GM19324 (cell line): ENCODE results near the gene YWHAG.
"Not testable (repeated sequence)": the region's sequence is repeated elsewhere in the genome, so short reads cannot be mapped to it uniquely, and the experiment has no call there.

Experiments
- ATAC-seq: cut with Tn5 transposase; IDR thresholded peaks from one replicate; pipeline ENCODE4 v1.9.1; 2021; ENCODE audit warnings: mild to moderate bottlenecking, moderate library complexity; ENCODE audit not compliant: unreplicated experiment, low FRiP score

YWHAG gene

GRCh38 chr7:76327610-76328009, 31.2 kb downstream of the YWHAG start:
- no peak for ATAC-seq

- no peak for ATAC-seq
Measured at GRCh38 chr7:76326646-76327233, 32.1 kb downstream of the YWHAG start.

DNA sequence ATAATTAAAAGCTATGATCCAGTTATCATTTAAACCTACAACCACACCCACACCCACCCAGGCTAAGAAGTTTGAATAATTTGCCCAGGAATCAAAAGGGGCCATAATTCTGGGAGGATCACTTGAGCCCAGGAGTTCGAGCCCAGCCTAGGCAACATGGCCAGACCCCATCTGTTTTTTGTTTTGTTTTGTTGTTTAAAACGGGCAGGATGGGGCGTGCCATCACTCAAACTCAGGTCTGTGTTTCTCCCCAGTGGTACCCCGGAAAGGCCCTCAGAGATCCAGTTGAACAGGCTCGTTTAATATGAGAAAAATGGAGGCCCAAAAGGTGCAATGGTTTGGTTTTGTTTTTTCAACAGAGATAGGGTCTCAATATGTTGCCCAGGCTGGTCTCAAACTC, 33.0 kb downstream of the YWHAG start:
- no peak for ATAC-seq

DNA sequence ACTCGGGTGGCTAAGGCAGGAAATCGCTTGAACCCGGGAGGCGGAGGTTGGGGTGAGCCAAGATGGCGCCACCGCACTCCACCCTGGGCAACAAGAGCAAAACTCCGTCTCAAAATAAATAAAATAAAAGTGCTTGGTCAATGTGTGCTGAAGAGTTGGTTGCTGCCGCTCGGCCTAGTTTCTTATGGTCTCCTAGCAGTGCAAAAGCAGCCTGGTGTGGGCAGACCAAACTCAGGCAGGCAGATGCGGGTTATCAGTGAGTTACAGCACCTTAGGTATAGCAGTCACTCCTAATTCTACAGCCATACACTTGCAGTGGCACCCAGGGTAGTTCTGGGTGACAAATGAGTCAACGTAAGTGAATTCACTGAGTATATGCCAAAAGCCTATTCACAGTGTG, 33.7 kb downstream of the YWHAG start:
- ATAC-seq = no peak

DNA sequence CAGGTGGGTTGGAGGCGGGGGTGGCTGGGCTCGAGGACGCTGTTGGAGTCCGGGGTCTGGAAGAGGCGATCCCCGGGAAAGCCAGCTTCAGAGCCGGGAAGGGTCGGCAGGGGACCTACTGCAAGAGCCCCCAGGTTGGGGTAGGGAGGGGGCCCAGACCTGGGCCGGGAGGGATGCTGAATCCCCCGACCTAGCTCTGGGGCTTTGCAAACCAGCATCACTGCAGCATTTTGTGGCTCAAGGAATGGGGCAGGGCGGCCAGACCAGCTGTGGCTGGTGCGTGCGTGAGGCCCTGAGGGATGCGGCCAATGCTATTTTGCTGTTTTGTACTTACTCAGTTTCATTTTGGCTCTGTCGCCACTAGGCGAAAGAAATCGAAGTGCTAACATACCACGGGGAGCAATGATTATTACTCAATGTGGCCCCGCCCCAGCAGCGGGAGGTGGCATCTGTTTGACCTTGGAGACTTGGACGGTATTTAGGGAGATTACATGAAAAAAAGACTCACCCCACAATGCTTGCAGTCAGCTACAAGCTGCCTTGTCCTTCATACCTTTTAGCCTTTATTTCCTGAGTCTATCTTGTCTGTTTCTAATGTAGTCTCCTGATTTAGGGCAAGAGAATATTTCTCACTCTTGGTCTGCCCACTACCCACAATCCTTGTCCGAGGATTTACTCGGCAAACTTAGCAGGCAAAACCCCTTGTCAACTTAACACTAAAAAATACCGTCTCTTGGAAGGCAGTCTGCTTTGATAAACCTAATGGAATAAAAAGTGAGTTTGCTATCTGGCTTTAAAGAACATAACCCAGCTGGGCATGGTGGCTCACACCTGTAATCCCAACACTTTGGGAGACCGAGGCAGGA, 40.1 kb downstream of the YWHAG start:
- peak; percentile 37 for ATAC-seq

- ATAC-seq = peak; percentile 96
Measured at GRCh38 chr7:76317782-76318487, 40.9 kb downstream of the YWHAG start.

GRCh38 chr7:76316984-76317781, 41.6 kb downstream of the YWHAG start:
- no peak for ATAC-seq

- ATAC-seq = no peak
Measured at GRCh38 chr7:76315364-76315763, 43.4 kb downstream of the YWHAG start.

DNA sequence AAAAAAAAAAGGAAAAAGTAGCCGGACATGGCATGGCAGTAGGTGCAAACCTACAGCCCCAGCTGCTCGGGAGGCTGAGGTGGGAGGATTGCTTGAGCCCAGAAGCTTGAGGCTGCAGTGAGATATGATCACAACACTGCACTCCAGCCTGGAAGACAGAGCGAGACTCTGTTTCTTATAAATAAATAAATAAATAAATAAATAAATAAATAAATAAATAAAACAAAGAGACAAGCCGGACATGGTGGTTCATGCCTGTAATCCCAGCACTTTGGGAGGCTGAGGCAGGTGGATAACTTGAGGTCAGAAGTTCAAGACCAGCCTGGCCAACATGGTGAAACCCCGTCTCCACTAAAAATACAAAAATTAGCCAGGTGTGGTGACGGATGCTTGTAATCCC, 44.1 kb downstream of the YWHAG start:
- ATAC-seq = not testable (repeated sequence)

DNA sequence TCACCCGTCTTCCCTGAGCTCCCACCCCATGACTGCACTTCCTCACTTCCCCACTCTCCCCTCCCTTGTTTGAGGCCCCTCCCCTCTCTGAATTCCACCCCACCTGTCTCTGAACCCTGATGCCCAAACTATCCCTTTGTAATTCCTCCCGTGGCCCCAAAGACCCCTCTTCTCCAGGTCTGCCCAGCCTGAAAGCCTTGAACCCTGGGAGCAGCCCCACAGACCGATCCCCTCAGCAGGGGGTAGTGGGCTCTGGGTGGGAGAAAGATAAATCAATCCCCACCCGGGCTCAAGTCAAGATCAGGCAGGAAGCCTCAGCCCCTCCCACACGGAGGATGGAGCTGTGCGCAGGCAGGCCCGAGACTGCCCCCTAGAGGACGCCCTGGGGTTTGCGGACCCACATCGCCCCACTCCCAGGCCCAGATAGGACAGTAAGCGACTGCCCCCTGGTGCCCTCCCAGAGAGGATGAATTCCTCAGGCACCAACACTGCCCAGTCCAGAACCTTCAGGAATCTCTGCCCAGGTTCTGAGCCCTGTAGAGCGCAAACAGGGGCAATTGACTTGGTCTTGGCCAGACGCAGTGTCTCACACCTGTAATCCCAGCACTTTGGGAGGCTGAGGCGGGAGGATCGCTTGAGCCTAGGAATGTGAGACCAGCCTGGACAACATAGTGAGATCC, 44.6 kb downstream of the YWHAG start:
- peak; percentile 31 for ATAC-seq

DNA sequence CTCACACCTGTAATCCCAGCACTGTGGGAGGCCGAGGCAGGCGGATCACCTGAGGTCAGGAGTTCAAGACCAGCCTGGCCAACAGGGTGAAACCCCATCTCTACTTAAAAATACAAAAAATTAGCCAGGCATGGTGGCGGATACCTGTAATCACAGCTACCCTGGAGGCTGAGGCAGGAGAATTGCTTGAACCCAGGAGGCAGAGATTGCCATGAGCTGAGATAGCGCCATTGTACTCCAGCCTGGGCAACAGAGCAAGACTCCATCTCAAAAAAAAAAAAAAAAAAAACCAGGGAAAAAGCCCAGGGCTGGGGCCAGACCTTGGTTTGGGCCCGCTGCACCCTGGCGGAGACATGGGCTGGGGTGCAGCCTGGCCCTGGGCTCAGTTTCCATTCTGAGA, 47.0 kb downstream of the YWHAG start:
- ATAC-seq = not testable (repeated sequence)

DNA sequence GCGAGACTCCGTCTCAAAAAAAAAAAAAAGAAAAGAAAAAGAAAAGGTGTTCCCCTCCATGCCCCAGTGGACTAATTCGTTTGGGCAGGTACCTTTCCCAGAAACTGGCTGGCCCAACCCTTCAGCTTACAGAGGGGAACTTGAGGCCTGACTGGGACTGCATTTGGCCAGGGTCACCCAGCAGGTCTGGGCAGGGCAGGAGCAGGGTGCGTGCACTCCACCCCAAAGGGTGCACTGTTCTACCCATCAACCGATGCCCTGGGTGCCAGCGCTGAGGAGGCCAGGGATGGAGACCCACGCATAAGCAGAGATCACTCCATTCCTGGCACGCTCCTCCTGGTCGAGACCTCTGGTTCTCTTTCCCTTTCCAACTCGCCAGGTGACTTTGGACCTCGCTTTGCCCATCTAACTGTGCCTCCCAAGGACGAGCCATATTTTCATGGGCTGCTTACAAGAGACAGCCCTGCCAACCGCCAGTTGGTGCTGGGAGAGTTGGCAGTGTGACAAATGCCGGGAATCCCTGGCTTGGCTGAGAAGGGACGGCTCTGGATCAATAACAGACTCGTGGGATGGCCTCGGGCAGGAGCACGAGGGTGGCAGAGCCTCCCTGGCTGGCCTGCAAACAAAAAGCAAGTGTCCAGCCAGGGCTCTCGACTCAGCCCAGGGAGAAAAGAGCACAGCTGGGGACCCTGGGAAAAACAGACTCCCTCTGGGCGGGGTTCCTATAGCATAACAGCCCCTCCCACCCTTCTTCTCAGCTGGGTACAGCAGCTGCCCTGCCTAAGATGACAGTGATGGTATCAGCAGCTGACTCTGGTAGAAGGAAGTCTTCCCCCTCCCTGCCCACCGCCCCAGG, 48.5 kb downstream of the YWHAG start:
- ATAC-seq = no peak

- ATAC-seq = not testable (repeated sequence)
Measured at GRCh38 chr7:76309341-76310101, 49.3 kb downstream of the YWHAG start.

- ATAC-seq = not testable (repeated sequence)
Measured at GRCh38 chr7:76308874-76309273, 49.9 kb downstream of the YWHAG start.

GRCh38 chr7:76304888-76305375, 53.9 kb downstream of the YWHAG start:
- ATAC-seq = no peak

GRCh38 chr7:76303202-76304147, 55.3 kb downstream of the YWHAG start:
- ATAC-seq = no peak
